ENCODE results near the gene GAPDH.
"Not testable (repeated sequence)": the region's sequence is repeated elsewhere in the genome, so short reads cannot be mapped to it uniquely, and the experiment has no call there.

Gene GAPDH

DNA sequence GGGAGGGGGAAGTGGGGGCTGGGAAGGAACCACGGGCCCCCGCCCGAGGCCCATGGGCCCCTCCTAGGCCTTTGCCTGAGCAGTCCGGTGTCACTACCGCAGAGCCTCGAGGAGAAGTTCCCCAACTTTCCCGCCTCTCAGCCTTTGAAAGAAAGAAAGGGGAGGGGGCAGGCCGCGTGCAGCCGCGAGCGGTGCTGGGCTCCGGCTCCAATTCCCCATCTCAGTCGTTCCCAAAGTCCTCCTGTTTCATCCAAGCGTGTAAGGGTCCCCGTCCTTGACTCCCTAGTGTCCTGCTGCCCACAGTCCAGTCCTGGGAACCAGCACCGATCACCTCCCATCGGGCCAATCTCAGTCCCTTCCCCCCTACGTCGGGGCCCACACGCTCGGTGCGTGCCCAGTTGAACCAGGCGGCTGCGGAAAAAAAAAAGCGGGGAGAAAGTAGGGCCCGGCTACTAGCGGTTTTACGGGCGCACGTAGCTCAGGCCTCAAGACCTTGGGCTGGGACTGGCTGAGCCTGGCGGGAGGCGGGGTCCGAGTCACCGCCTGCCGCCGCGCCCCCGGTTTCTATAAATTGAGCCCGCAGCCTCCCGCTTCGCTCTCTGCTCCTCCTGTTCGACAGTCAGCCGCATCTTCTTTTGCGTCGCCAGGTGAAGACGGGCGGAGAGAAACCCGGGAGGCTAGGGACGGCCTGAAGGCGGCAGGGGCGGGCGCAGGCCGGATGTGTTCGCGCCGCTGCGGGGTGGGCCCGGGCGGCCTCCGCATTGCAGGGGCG, at the start of gene GAPDH:
Gene GAPDH, plus strand, starts transcription at position 595 of the 772 bp plus-strand sequence. CDS start 316 bp downstream, outside the sequence.
- peak; percentile 98 to 99 for DNase-seq

DNA sequence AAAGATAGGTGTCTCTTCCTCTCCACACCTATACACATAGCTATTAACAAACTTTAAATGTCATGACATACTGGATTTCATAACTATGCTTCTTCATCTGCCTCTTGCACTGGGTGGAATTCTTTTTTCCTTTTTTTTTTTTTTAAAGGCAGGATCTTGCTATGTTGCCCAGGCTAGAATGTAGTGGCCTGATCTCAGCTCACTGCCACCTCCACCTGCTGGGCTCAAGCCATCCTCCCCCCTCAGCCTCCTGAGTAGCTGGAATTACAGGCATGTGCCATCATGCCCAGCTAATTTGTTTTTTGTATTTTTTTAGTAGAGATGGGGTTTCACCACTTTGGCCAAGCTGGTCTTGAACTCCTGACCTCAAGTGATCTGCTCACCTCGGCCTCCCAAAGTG, 46.1 kb upstream of the GAPDH start:
- DNase-seq = no peak

DNA sequence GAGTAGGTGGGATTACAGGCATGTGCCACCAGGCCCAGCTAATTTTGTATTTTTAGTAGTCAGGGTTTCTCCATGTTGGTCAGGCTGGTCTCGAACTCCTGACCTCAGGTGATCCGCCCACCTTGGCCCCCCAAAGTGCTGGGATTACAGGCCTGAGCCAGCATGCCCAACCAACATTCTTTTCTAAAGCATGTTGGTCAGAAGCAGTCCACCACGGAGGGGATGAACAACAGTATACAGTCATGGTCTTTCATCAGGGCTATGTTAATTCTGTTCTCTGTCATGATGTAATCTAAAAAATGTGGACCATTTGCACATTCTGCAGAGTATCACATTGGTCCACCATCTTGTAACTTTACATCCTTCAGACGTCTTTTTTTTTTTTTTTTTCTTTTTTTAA, 44.9 kb upstream of the GAPDH start:
- DNase-seq = no peak

DNA sequence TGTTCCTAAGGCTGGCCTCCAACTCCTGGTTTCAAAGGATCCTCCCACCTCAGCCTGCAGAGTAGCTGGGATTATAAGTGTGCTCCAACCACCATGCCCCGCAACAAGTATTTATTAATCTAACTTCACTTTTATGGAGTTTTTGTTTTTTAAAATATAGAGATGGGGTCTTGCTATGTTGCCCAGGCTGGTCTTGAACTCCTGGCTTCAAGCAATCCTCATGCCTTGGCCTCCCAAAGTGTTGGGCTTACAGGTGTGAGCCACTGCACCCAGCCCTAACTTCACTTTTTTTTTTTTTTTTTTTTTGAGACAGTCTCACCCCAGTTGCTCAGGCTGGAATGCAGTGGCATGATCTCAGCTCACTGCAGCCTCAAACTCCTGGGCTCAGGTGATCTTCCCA, 43.6 kb upstream of the GAPDH start:
- DNase-seq = not testable (repeated sequence)

DNA sequence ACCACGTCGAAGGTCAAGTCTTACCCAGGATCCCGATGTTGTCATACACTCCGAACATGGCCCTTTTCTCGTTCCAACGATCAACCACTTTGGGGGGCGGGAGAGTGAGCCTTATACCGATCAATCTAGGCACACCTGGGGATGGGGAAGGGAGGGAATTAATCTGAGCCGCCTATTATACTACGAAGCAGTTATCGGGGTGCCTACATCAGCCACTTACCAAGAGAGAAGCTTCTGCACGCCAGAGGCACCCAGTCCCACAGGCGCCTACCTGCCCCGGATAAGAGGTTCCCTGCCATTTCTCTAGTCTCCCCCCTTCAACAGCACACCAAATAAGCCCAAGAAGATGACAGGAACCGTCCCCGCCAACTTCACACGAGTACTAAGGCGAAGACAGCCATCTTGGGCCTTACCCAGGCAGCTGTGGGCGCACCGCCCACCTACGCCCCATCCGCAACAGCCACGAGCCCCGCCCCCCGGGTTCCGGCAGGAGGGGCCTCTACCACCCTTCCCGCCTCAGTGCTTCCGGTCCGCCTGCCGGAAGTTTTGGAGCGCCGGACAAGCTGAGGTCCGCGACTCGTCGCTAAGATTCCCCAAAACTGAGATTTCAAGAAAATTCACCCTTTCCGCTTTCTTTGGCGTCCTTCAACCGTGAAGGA, 41.4 kb upstream of the GAPDH start, which contains the start of gene MRPL51:
Gene MRPL51, minus strand, starts transcription at position 425 of the 659 bp plus-strand sequence. Its CDS starts 126 bp downstream, at position 299.
- DNase-seq = peak; percentile 95 to 96

DNA sequence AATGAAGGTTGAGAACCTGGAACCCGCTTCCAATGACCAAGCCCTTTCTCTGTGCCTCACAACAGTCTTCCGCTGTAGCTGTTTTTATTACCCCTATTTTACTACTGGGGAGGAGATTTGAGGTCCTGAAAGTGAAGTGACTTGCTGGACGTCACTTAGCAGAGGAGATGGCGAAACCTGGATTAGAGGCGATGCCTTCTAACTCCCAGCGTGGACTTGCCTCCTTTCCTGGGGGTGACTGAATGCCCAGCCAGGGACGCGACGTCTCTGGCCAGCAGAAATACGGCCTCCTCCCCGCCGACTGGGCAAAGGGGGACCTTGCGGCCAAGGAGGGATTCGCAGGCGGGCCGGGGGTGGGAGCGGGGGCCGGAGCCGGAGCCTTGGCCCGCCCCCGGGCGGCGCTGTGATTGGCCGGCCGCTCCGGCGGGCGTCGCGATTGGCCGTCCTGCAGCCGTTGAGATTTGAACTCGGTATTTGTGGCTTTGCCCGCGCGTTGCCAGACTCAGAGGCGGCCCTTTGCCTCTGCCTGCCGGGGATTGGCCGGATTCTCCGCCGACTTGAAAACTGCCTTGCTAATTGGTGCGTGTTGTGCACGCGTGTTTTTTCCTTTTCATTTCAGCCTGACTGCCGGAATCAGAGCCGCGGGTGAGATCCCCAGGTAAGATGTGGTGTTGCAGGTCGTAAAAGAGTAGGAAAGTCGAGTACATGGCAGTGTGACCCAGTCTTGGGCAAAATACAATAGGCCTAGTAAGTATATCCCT, 40.6 kb upstream of the GAPDH start, which contains the start of gene NCAPD2:
Gene NCAPD2, plus strand, starts transcription at position 606 of the 761 bp plus-strand sequence. CDS start 997 bp downstream, outside the sequence.
- peak; percentile 97 to 98 for DNase-seq

DNA sequence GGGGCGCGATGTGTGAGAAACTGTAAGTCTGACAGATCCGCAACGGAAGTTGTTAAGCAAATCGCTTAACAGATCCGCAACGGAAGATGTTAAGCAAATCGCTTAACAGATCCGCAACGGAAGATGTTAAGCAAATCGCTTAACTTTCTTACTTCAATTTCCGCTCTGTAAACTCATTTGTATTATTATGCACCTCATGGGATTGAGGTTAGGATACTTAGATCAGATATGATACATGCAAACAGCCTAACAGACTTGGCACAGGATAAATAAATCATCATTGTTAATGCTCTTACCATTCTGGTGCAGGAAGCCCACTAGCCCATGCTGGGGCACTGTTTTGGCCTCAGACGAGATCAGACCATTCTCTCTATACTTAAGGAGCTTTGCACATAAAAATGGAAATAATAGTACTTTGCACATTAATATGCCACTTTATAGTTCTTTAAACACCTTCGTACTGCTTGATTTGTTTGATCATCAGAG, 40.0 kb upstream of the GAPDH start:
- no peak for DNase-seq

DNA sequence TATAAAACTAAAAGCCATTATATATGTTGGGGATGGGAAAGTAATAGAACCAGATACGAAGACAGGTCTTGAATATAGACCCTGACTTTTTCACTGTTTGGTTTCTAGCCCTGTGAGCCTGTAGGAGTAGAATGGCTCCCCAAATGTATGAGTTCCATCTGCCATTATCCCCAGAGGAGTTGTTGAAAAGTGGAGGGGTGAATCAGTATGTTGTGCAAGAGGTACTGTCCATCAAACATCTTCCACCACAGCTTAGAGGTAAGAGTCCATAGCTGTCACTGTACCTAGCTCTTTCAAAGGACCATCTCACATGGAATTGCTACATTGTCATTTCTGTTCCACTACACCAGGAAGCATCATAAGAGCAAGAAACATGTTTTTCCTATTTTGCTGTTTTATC, 39.3 kb upstream of the GAPDH start:
- no peak for DNase-seq

DNA sequence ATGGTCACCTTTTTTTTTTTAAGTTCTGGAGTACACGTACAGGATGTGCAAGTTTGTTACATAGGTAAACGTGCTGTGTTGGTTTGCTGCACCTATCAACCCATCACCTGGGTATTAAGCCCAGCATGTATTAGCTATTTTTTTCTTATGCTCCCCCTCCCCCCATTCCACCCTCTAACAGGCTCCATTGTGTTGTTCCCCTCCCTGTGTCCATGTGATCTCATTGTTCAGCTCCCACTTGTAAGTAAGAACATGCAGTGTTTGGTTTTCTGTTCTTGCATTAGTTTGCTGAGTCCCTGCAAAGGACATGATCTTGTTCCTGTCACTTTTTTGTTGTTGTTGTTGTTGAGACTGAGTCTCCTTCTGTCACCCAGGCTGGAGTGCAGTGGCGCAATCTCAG, 37.0 kb upstream of the GAPDH start:
- DNase-seq = not testable (repeated sequence)

DNA sequence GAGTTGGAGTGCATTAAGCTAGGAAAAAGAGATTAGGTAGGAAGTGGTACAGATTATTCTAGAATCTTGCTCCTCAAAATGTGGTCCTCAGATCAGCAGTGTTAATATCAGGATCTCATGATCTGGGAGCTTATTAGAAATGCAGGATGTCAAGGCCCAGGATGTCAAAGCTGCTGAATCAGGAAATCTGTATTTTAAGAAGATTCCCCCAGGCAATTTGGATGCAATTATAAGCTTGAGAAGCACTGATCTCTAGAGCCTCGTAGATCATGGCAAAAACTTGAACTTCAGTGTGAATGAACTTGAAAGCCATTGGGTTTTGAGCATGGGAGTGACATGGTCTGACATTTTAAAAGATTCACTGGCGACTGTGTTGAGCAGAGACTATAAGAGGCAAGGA, 33.9 kb upstream of the GAPDH start:
- DNase-seq = no peak

DNA sequence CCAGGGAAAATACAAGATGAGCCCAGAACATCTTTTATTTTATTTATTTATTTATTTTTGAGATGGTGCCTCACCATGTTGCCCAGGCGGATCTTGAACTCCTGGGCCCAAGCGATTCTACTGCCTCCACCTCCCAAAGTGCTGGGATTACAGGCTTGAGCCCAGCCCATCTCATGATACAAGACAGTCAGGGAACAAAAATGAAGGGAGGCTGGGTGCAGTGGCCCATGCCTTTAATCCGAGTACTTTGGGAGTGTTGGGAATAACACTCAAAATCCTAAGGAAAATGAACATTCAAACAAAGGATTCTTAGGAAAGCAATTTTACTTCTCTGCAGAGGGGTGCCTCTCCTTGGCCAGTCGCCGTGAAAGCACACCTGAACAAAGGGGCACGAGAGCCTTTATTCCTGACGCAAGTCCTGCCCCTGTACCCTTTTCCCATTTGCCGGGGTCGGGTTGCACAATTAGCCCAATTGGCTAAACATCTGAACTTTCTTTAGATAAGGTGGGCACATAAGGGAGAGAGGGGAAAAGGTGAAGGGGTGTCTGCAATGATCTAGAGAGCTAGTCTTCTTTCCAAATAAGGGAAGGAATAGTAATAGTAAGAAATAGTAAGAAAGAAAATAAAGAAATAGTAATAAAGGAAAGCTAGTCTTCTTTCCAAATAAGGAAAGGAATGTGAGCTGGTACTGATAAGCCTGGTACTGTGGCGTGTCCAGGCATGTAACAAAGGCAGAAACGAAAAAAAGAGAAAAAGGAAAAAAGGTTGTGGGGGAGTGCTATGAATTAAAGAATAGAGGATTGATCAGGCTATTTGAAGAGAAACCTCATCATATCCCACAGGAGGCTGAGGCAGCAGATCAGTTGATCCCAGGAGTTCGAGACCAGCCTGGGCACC, 27.0 kb upstream of the GAPDH start:
- DNase-seq = no peak

DNA sequence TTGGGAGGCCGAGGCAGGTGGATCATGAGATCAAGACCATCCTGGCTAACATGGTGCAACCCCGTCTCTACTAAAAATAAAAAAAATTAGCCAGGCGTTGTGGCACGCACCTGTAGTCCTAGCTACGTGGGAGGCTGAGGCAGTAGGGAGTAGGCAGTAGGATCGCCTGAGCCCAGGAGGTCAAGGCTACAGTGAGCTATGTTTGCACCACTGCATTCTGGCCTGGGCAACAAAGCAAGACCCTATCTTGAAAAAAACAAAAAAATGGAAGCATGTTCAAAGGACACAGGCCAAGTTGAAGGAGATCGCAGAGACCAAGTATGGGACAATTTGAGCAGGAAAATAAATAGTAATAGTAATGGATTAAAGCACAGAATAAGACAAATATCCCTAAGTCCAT, 26.2 kb upstream of the GAPDH start:
- no peak for DNase-seq

DNA sequence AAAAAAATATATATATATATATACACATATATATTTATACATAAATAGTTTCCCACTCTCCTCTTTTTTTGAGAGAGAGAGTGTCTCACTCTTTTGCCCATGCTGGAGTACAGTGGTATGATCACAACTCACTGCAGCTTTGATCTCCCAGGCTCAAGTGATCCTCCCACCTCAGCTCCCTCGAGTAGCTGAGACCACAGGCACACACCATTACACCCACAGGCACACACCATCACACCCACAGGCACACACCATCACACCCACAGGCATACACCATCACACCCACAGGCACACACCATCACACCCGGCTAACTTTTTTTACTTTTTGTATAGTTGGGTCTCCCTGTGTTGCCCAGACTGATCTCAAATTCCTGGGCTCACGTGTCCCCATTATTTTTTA, 14.1 kb upstream of the GAPDH start:
- DNase-seq = no peak

DNA sequence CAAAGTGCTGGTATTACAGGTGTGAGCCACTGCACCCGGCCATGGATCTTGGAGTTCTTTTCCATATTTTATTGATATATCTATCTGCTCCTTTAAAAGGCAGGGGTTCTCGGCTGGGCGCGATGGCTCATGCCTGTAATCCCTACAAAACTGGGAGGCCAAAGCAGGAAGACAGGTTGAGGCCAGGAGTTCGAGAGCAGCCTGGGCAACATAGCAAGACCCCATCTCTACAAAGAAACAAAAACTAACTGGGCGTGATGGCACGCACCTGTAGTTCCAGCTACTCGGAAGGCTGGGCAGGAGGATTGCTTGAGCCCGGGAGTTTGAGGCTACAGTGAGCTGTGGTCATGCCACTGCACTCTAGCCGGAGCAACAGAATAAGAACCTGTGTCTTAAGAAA, 12.1 kb upstream of the GAPDH start:
- DNase-seq = no peak

DNA sequence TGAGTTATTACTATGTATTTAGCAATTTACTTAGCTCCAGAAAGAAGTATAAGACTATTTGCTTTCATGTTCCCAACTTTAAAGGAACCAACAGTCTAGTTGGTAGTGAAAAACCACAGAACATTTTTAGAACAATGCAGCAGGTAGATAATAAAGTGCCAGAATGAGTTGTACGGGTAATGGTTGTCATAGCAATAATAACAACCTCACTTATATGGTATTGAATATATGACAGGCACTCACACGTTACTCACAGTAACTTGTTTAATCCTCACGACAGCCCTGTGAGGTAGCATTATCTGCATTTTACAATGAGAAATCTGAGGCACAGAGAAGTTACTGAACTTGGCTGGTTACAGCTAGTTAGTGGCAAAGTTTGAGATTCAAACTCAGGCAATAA, 10.6 kb upstream of the GAPDH start:
- no peak for DNase-seq

DNA sequence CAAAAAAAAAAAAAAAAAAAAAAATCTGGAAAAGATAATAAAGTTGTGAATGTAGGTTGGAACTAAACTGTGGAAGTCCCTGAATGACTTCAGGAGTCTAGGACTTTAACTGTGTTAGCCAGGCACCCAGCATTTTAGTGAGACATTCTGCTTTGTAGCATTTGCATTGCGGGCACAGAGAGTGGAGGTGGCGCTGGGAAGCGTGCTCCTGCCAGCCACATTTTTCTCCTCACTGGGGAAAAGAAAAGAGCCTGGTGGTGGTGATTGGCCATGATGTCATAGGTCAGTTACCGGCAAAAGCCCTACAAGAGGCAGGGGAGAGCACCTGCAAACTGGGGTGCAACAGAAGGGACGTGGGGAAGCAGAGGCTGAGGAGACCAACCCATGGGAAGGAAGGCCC, 9.7 kb upstream of the GAPDH start:
- DNase-seq = no peak

DNA sequence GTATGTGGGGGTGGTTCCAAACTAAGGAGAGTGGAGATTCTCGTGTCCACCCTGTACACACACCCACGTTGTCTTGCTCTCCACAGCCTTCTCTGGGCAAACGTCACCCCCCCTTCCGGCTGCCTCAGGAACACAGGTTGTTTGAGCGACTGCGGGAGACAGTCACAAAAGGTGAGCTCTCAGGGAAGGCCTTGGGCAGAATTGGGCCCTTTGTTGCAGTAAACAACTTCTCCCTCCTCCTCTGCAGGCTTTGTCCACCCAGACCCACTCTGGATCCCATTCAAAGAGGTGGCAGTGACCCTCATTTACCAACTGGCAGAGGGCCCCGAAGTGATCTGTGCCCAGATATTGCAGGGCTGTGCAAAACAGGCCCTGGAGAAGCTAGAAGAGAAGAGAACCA, 8.1 kb upstream of the GAPDH start:
- DNase-seq = no peak

DNA sequence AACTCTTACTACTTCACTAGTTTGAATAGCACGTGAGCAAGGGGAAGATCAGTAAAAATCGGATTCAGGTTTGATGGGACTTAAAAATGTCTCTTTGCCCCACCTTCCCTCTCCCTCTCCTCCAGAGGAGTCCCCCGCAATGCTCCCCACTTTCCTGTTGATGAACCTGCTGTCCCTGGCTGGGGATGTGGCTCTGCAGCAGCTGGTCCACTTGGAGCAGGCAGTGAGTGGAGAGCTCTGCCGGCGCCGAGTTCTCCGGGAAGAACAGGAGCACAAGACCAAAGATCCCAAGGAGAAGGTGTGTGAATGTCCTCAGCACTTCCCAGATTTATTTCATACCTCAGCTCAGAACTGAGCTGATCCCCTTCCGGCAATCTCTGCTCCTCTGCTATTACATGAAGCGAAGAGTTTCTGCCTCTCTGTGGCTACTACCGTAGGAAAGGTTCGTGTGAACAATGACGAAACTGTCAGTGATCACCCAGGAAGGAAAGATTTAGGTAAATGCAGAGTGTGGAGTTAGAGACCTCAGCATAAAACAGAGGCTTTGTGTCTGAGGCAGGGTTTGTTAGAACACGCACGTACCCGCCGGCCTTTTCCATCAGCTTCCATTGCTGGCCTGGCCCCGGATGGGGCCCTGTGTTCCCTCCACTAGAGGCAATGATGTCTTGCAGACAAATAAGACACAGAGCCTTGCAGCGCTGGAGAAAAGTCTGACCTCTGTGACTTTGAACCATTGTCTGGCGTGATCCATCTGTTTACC, 7.4 kb upstream of the GAPDH start:
- no peak for DNase-seq

DNA sequence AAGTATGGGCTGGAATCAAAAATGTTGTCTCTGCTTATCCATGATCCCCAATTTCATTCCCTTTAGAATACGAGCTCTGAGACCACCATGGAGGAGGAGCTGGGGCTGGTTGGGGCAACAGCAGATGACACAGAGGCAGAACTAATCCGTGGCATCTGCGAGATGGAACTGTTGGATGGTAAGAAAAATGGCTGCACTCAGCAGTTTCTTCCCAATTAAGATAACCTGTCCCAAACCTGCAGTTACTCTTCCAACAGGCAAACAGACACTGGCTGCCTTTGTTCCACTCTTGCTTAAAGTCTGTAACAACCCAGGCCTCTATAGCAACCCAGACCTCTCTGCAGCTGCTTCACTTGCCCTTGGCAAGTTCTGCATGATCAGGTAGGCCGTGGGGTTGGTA, 6.6 kb upstream of the GAPDH start:
- DNase-seq = no peak

DNA sequence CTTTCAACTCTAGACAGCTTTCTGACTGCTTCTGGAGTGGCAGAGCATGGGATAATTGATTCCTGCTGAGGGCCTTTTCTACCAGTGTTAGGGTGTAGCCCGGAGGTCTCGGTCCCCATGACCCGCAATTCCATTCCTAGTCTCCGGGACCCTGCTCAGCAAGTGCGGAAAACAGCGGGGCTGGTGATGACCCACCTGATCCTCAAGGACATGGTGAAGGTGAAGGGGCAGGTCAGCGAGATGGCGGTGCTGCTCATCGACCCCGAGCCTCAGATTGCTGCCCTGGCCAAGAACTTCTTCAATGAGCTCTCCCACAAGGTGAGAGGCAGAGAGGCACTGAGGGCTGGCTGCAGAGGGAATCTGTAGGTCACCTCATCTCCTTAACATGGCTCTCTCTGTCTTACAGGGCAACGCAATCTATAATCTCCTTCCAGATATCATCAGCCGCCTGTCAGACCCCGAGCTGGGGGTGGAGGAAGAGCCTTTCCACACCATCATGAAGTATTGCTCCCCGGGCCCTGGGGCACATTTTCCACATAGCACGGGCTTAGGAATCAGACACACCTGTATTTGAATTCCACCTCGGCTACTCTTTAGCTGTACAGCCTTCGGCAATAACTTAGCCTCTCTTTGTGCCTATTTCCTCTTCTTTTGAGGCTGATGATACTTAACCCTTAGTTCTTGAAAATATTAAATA, 5.6 kb upstream of the GAPDH start:
- no peak for DNase-seq

DNA sequence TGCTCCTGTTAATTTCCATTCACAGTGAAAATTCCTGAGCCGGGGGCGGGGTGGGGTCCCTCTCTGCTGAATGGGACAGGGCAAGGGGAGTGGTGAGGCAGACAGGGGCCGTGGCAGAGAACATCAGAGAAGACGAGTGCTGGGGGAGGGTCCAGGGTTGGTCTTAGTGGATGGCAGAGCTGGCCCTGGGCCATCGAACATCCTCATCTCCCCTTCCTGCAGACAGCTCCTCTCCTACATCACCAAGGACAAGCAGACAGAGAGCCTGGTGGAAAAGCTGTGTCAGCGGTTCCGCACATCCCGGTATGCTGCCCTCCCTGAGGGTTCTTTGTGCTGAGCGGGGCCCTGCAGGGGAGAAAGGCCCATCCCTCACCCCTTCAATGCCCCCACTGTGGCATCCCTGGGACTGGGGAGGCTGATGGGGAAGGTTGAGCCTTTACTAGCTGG, 5.0 kb upstream of the GAPDH start:
- DNase-seq = no peak
